ENCODE measurements around the gene PRR30. TPM values are rescaled to one million over a fixed set of nuclear protein-coding genes. Genes with fewer than 3 reads are reported as not detected.

The PRR30 gene
- total RNA-seq, 6 experiments from 2014 or later: not detected

- no peaks in the 10 kb centered on the region for H3K36me3 Mint-ChIP-seq (ENCODE audit: low read depth)
- peaks cover 5% of the 10 kb centered on the region for H3K27me3 Mint-ChIP-seq (ENCODE audit: insufficient read depth)
- no peak for TF ChIP-seq CTCF (IDR thresholded peaks at IDR 0.05)
- no peak for DNase-seq
- H3K9me3 Mint-ChIP-seq: no peaks in the 10 kb centered on the region
- no peak overlapping the region for H3K27ac Mint-ChIP-seq
- H3K4me1 Mint-ChIP-seq (ENCODE audit: low read depth): peaks cover 21% of the 10 kb centered on the region
- H3K4me3 Mint-ChIP-seq: no peak overlapping the region
These were observed 42.4 kb downstream of the PRR30 start for GRCh38 chr2:27096748-27097297.

- H3K4me1 Mint-ChIP-seq (ENCODE audit: low read depth): peaks cover 21% of the 10 kb centered on the region
- H3K36me3 Mint-ChIP-seq (ENCODE audit: low read depth): no peaks in the 10 kb centered on the region
- peak; percentile 41 for DNase-seq
- H3K9me3 Mint-ChIP-seq: no peaks in the 10 kb centered on the region
- H3K27me3 Mint-ChIP-seq (ENCODE audit: insufficient read depth): peaks cover 2% of the 10 kb centered on the region
- TF ChIP-seq CTCF (IDR thresholded peaks at IDR 0.05): no peak
- no peak overlapping the region for H3K27ac Mint-ChIP-seq
- H3K4me3 Mint-ChIP-seq: peak overlapping the region; percentile 57
These were observed 43.2 kb downstream of the PRR30 start for GRCh38 chr2:27095745-27096651.

DNA sequence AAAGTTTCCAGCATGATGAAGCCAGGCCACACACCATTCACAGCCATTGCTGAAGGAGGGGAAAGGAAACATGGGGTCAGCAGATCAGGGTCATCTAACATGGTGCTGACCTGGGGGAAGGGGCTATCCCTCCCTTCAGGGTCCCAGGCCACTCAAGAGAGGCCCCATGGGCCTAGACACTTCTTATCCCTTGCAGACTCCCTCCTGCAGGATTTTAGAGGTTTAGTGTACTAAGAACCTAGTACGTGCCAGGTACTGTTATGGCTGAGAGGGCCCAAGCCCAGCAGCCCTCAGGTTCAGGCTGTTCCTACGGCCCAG is 43.8 kb downstream of the PRR30 start:
- peaks cover 2% of the 10 kb centered on the region for H3K27me3 Mint-ChIP-seq (ENCODE audit: insufficient read depth)
- no peaks in the 10 kb centered on the region for H3K36me3 Mint-ChIP-seq (ENCODE audit: low read depth)
- no peak for TF ChIP-seq CTCF (IDR thresholded peaks at IDR 0.05)
- no peak overlapping the region for H3K27ac Mint-ChIP-seq
- H3K9me3 Mint-ChIP-seq: no peaks in the 10 kb centered on the region
- DNase-seq: no peak
- H3K4me1 Mint-ChIP-seq (ENCODE audit: low read depth): peaks cover 21% of the 10 kb centered on the region
- H3K4me3 Mint-ChIP-seq: no peak overlapping the region

DNA sequence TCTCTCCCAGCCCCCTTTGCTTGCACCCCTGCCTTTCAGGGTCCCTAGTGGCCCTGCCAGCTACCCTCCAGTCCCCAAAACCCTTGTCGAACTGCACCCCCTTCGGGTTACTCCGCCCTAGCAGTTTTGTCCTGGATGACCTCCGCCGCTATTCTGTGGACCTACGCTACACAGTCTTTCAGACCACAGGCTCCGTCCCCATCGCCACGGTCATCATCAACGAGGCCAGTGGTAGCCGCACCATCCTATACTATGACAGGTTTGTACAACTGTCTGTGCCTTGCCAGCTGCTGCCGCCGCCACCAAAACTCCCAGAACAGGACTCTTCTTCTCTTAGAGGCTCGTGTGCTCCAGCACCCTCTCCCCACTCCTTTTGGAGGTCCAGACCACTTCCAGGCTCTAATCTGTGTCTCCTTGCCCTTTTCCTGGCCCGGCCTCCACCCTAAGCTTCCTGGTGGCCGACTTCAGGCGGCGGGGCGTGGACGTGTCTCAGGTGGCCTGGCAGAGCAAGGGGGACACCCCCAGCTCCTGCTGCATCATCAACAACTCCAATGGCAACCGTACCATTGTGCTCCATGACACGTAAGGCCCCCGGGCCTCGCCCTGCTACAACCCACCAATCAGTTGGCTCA is 44.7 kb downstream of the PRR30 start:
- TF ChIP-seq CTCF (IDR thresholded peaks at IDR 0.05): no peak
- Mint-ChIP-seq H3K4me1 (ENCODE audit: low read depth) (peaks cover 21% of the 10 kb centered on the region), H3K36me3 (ENCODE audit: low read depth) (no peaks in the 10 kb centered on the region), H3K27me3 (ENCODE audit: insufficient read depth) (peaks cover 2% of the 10 kb centered on the region; the same call in 1 of the 2 replicates), H3K4me3 (no peak overlapping the region), H3K9me3 (no peaks in the 10 kb centered on the region), H3K27ac (no peak overlapping the region)
- DNase-seq: no peak

DNA sequence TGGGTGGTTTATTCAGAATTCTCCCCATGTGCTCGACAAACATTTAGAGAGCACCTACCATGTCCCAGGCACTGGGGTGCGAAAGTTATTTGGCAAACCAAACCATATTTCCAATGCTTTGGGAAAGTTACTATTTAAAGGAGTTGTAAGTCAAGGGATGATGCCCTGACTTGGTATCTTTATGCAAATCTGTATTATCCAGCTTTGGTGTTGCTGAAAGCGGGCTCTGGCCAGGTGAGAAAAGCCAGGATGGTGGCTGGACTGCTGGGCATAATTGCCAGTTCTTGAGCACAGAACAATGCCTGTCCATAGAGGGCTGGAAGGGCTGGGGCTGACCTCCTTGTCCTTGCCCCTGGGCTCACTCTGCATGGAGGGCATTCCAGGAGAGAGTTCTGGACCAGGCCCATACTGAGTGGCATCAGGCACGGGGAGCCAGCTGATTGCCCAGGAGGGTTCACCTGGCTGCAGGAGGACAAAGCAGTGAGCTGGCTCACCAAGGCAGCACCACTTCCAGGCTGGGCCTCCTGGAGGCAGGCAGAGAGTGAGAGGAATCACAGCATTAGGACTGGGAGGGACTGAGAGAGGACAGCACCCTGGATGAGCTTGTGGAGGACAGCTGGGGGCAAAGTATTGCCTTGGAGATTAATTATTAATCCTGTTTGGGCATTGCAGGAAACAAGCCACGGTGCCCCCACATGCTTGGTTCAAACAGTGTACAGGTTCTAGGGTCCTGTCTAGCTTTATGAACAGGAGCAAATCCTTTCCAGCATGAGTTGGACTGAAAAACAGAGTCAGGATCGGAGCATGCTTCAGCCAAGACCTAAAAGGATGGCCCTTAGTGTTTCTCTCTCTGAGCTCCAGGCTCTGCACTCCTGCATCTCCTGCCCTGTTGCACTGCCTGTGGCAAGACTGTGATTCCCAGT is 45.5 kb downstream of the PRR30 start:
- TF ChIP-seq CTCF (IDR thresholded peaks at IDR 0.05): no peak
- Mint-ChIP-seq H3K4me1 (ENCODE audit: low read depth) (peaks cover 21% of the 10 kb centered on the region), H3K36me3 (ENCODE audit: low read depth) (no peaks in the 10 kb centered on the region), H3K27me3 (ENCODE audit: insufficient read depth) (peaks cover 2% of the 10 kb centered on the region; the same call in 1 of the 2 replicates), H3K27ac (no peak overlapping the region), H3K9me3 (no peaks in the 10 kb centered on the region), H3K4me3 (no peak overlapping the region)
- no peak for DNase-seq
